Cardiac fibroblast (primary cell): ENCODE results near the gene TMCC3.
A peak's percentile ranks its signal among the peaks of the same experiment; 100 is the strongest.

Experiments used
- DNase-seq, 2 donors: peaks; one replicate each; pipeline versions ENCODE4 v3.0.0 to v3.0.0-alpha.2; 2010; ENCODE audit warnings: low read depth in 2 of 2
- H3K4me3 ChIP-seq, 2 donors: replicated peaks in 1 of 2; 1 replicate in 1 of 2; 2 replicates in 1 of 2; pipeline ENCODE4 v1.5.1; 2011; ENCODE audit warnings: low read depth in 2 of 2, low read length in 2 of 2, mild to moderate bottlenecking in 2 of 2, moderate library complexity in 1 of 2
- CTCF ChIP-seq: IDR thresholded peaks from one replicate; pipeline ENCODE4 v1.5.1; 2011; ENCODE audit warnings: low read depth, mild to moderate bottlenecking, low read length, inconsistent platforms

TMCC3 gene

DNA sequence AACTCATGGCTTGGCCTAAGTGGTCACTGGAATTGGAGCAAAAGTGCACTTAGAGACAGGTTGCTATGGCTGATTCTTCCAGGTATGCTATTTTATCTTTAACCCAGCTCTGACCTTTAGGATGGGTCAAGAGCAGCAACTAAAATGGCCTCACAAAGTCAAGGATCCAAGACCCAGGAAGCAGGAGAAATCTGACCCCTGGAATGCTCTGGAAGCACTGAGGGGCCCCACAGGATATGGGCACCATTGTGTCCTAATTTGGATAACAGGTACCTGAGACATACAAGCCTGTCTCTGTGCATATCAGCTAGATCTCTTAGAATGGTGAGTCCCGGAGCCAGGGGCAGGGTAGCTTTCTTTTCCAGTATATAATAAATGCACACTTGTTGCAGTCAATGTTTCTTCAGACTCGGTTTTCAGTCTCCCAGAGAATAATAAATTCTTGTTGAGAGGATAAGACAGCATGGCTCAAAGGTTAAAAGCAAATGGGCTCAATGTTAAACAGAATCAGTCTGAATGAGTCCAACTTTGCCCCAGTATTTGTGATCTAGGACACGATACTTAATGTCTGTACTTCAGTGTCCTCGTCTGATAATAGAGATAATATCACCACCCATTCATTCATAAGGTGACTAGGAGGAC, 29.3 kb upstream of the TMCC3 start:
- H3K4me3 ChIP-seq = no peak overlapping the region
- TF ChIP-seq CTCF = no peak
- DNase-seq = no peak

- no peak overlapping the region for H3K4me3 ChIP-seq
- DNase-seq = no peak
- TF ChIP-seq CTCF = no peak
These were observed 28.5 kb upstream of the TMCC3 start for GRCh38 chr12:94678849-94679248.

DNA sequence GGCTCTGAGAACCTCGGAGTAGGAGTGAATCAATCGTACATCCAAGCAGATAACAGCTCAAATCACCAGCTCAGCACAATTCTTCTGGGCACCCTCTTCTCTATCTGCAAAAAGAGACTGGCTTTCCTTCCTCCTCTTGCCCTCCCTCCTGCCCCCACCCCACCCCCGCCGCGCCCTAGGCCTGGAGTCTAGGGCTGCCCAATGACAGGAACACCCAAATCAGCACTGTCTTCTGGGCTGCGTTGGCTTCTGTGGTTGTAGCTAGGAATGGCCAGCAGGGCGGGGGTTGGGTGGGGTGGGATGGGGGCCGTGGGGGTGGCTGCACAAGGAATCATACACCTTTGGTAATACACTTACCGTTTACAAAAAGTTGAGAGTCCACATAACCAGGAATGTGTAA, 28.0 kb upstream of the TMCC3 start:
- no peak for TF ChIP-seq CTCF
- DNase-seq = no peak
- no peak overlapping the region for H3K4me3 ChIP-seq

- no peak for DNase-seq
- no peak overlapping the region for H3K4me3 ChIP-seq
These were observed 27.4 kb upstream of the TMCC3 start for GRCh38 chr12:94677778-94678177.

GRCh38 chr12:94676922-94677321, 26.6 kb upstream of the TMCC3 start:
- TF ChIP-seq CTCF = no peak
- no peak for DNase-seq
- H3K4me3 ChIP-seq = no peak overlapping the region

More at GRCh38 chr12:94677778-94678177, 27.4 kb upstream of the TMCC3 start:
- TF ChIP-seq CTCF = no peak

- DNase-seq = peak in 1 of 2 donors; percentile 37
- TF ChIP-seq CTCF = no peak
- H3K4me3 ChIP-seq = no peak overlapping the region
These were observed 25.8 kb upstream of the TMCC3 start for GRCh38 chr12:94676031-94676641.

DNA sequence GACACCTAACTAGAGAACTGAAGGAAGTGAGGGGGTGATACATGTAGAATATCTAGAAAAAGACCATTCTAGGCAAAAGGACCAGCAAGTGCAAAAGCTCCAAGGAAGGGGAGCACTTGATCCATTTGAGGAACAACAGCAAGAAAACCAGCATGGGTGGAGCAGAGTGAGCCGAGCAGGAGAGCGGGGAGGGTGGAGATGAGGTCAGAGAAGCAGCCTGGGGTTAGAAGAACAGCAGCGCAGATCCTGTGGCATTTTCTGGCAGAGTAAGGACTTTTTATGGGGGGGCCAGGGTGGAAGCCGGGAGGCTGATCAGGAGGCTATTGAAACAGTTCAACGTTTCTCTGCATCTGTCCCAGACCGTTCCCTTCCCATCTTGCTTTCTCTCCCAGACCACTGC, 24.5 kb upstream of the TMCC3 start:
- DNase-seq = peak in 1 of 2 donors; percentile 14
- no peak for TF ChIP-seq CTCF
- H3K4me3 ChIP-seq = no peak overlapping the region
